Lower leg skin (tissue), 3 donors: Measurements from ENCODE around the gene SLC6A18.

ENCODE experiments used
- POLR2A ChIP-seq, 2 donors: fragments of 450-650 bp; IDR thresholded peaks; one replicate each; pipeline ENCODE4 v1.6.1; 2016 to 2017; ENCODE audit warnings: antibody characterized with exemption in 2 of 2, mild to moderate bottlenecking in 1 of 2, moderate library complexity in 1 of 2
- TF ChIP-seq, protein P1 (sequence below), 3 donors: fragments of 450-650 bp; IDR thresholded peaks; one replicate each; pipeline ENCODE4 v1.5.1; 2016; ENCODE audit warnings: antibody characterized with exemption in 3 of 3, mild to moderate bottlenecking in 3 of 3, moderate library complexity in 2 of 3

DNA sequence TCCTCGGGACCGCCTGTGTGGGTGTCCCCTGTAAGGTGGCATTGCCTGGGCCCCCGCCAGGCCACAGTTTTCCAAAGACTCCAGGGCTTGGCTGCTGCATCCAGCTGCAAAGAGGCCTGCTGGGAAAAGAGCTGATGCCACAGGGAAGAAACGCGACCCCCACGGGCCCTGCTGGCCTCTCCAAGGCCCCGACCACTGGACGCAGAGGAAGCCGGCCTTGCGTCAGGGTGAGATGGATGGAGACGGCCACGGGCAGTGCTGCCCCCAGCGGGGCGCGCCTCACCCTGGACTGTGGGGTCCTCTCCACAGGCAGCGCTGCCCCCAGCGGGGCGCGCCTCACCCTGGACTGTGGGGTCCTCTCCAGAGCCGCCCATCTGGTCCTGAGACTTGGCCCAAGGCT lies 45.1 kb upstream of the SLC6A18 start:
- TF ChIP-seq, protein P1, sequence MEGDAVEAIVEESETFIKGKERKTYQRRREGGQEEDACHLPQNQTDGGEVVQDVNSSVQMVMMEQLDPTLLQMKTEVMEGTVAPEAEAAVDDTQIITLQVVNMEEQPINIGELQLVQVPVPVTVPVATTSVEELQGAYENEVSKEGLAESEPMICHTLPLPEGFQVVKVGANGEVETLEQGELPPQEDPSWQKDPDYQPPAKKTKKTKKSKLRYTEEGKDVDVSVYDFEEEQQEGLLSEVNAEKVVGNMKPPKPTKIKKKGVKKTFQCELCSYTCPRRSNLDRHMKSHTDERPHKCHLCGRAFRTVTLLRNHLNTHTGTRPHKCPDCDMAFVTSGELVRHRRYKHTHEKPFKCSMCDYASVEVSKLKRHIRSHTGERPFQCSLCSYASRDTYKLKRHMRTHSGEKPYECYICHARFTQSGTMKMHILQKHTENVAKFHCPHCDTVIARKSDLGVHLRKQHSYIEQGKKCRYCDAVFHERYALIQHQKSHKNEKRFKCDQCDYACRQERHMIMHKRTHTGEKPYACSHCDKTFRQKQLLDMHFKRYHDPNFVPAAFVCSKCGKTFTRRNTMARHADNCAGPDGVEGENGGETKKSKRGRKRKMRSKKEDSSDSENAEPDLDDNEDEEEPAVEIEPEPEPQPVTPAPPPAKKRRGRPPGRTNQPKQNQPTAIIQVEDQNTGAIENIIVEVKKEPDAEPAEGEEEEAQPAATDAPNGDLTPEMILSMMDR (IDR thresholded peaks at IDR 0.05): no peak
- TF ChIP-seq POLR2A (IDR thresholded peaks at IDR 0.05): no peak
